RKO (cell line): ENCODE data around the gene GALK1.
"Not testable (repeated sequence)": the region's sequence is repeated elsewhere in the genome, so short reads cannot be mapped to it uniquely, and the experiment has no call there.

Source experiments
- DNase-seq: peaks from one replicate; pipeline ENCODE4 v3.0.0-alpha.2; 2016; ENCODE audit warnings: low spot score

The GALK1 gene

GRCh38 chr17:75764711-75765421 lies at the start of gene GALK1:
Gene GALK1 (minus strand): TSS chr17:75765192. CDS start chr17:75765136, 56 bp downstream.
- DNase-seq: peak; percentile 70

- DNase-seq: no peak
These were observed 49.0 kb upstream of the GALK1 start for GRCh38 chr17:75814021-75814395.

GRCh38 chr17:75813081-75814020 lies 48.4 kb upstream of the GALK1 start:
- no peak for DNase-seq

GRCh38 chr17:75812096-75813013 lies 47.4 kb upstream of the GALK1 start:
- DNase-seq: no peak

- no peak for DNase-seq
These were observed 46.2 kb upstream of the GALK1 start for GRCh38 chr17:75811174-75811573.

GRCh38 chr17:75810756-75811155 lies 45.8 kb upstream of the GALK1 start:
- DNase-seq: not testable (repeated sequence)

GRCh38 chr17:75810216-75810615 lies 45.2 kb upstream of the GALK1 start:
- no peak for DNase-seq

- no peak for DNase-seq
These were observed 44.7 kb upstream of the GALK1 start for GRCh38 chr17:75809631-75810111.

GRCh38 chr17:75808905-75809621 lies 44.1 kb upstream of the GALK1 start:
- DNase-seq: no peak

- DNase-seq: no peak
These were observed 43.5 kb upstream of the GALK1 start for GRCh38 chr17:75808549-75808904.

- no peak for DNase-seq
These were observed 42.9 kb upstream of the GALK1 start for GRCh38 chr17:75807861-75808260.

GRCh38 chr17:75806822-75807500 lies 42.0 kb upstream of the GALK1 start:
- DNase-seq: no peak

- DNase-seq: no peak
These were observed 38.9 kb upstream of the GALK1 start for GRCh38 chr17:75803883-75804282.

- DNase-seq: no peak
These were observed 34.4 kb upstream of the GALK1 start for GRCh38 chr17:75799402-75799801.

GRCh38 chr17:75795820-75796607 lies 31.0 kb upstream of the GALK1 start:
- DNase-seq: no peak

GRCh38 chr17:75793460-75793859 lies 28.5 kb upstream of the GALK1 start:
- DNase-seq: no peak

- DNase-seq: no peak
These were observed 26.3 kb upstream of the GALK1 start for GRCh38 chr17:75791254-75791653.

GRCh38 chr17:75785016-75785890 lies 20.3 kb upstream of the GALK1 start:
- peak; percentile 94 for DNase-seq

GRCh38 chr17:75784473-75785015 lies 19.6 kb upstream of the GALK1 start, which contains the start of gene UNK:
Gene UNK (plus strand): TSS chr17:75784806. CDS start chr17:75784881, 75 bp downstream.
- peak; percentile 99 for DNase-seq
